Activated CD8-positive, alpha-beta memory T cell treated with anti-CD3 and anti-CD28 coated beads for 4 hours (primary cell): ENCODE data around the gene OPCML.

ENCODE experiments used
- DNase-seq, 2 donors: peaks; one replicate each; pipeline ENCODE4 v3.0.0-alpha.2; 2020; ENCODE audit warnings: low read depth in 2 of 2

Gene OPCML

DNA sequence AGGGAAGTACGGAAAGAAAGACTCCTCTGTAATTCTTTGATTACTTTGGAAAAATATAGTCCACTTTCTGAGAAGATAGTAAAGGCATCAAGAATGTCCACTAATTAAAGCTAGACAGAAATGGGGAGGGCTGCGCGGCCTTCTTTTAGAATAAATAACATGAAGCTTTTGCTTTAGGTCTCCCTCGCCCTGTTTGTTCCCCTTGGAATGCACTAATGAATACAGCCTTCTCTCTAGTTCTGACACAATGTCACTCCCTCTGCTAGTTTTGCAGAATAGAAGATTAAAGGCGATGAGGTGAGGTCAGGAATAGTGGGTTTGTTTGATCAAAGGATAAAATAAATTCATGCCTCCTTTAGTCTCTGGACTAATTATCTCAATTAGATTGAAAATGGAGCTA is 543.9 kb downstream of the OPCML start:
- DNase-seq = no peak

DNA sequence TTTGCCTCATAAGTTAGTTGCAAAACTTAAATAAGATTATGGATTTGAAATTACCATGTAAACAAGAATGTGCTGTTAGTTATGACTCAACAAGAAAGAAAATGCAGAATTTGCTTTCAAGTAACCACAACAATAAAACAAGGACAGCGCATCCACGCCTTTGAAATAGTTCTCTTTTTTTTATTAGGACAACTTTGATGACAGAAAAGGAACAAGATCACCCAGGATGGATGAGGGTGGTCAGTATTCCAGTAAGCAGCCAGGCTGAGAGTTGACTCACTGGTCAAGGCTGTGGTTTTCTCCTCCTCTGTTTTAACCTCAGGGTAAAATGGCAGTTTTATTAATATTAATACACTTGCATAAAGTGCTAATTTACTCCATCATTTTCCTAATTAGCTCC is 544.4 kb downstream of the OPCML start:
- no peak for DNase-seq

DNA sequence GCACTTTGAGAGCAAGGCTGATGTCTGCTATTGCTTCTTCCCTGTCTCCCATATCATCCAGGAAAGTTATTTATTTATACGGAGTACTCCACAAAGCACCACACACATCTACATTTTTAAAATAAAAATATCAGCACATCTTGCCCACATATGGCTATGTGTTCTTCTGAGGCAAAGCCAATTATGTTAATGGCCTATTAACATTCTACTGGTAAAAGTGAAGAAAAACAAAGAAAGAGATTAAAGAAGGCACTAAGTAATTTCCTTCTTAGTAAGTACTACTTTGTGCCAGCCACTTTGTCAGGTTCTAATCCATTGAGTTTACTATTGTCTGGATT is 548.7 kb downstream of the OPCML start:
- no peak for DNase-seq

DNA sequence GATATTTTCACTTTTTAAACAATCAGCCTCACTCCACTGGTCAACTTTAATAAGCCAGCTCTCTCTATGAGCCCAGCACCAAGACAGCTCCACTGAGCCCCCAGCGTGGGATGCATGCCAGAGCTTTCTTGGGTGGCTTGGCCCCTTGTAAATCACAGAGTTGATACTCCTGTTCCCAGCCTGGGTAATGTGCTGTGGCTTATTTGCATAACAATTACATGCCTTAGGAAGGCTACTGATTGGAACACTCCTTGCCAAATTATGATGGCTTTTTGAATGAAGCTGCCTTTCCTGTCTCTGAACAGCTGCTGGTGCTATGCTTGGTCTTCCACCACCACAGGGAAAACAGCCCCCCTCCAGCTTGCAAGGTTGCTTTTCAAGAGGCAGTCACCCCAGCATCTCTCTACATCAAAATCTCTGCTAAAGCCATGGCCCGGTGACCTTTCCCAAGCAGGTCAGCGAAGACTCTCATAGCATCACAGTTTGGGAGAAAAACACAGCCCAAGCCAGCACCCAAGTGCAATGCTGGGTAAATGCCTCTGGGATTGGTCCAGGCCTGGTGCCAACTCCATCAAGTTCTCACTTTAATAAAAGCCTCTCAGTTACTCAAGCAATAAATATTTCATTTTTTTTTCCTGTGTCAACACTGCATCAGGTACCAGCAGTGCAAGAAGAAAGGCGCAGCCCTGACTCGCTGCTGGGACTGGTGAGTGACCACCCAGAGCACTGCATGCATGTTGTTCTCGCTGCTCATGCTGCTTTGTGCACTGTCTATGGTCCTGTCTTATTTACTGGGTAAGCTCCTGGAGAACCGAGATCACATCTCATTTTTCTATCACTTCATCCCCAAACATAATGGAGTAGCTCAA is 549.3 kb downstream of the OPCML start:
- DNase-seq = no peak

DNA sequence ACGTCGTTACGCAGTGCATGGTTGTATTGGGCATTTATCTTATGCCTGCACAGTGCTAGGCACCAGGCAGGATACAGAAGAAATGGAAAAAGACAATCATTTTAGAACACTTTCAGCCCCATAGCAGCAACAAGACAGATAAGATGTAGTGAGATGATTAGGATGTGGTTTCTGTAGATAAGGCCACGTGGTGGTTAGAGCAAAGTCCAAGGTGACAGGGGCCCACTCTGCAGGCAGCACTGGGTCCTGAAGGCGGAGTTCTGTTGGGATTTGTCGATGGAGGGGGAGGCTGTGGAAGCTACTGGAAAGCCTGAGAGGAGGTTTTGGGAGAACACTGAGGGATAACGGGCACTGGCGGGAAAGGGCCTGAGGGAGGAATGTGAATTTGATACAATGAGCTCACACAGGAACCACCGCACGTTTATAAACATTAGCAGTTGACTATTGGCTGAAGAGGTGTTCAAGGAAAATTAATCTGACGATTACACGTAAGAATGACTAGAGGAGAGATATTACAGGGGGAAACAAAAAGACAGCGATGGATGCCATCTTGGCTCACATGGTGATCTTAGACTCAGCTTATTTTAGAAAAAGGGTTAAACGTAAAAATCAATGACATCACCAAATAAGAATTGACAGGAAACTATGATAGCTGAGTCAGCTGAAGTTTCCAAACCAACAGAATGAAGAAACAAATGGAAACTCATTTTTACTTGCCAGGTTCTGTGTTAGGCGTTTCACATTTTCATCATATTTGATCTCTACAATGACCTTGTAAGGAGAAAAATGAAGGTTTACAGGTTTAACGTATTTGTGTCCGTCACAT is 551.0 kb downstream of the OPCML start:
- no peak for DNase-seq

DNA sequence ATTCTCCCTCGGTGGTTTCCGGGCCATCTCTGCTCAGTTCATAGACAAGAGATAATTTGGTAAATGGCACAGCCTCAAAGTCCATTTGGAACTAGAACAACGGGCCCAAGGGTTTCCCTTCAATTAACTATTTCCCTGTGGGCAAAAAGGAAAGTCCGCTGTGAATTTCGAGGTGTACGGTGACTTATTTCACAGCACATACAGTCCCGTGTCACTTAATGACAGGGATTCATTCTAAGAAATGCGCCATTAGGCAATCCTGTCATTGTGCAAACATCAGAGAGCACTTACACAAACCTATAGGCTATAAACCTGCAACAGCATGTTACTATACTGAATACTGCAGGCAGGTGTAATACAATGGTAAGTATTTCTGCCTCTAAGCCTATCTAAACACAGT is 551.6 kb downstream of the OPCML start:
- no peak for DNase-seq

DNA sequence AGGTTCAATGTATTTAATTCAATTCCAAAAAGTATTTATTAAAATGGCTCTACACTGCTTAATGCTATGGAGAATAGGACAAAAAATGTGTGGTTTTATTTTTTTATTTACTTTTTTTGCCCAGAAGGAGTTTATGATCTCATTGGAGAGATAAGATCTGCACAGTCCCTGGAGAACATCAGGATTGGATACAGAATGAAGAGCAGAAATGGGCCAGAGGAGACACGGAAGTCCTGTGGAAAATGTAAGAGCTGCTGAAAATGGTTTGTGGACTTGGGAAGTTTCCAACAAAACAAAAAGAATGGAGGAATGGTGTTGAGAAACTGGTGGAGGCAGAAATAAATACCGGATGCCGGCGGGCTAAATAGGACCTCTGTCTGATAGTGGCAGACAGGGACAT is 554.6 kb downstream of the OPCML start:
- no peak for DNase-seq

DNA sequence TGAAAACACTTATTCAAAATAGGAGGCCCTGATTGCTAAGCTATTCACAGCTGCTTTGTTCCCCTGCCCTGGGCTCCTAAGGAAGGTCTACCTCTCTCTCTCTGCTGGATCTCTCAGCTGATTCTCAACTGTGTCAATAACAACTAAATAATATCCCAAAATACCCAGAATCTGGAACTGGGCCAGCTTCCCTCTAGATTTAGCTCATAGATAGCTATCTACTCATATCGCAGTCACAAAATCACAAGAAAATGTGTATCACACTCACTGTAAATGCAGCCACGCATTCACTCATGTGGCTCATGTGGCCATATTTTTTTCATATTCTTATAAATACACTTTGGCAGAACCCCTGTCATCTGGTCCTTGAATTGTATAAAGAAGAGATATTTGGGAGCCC is 555.1 kb downstream of the OPCML start:
- DNase-seq = no peak

DNA sequence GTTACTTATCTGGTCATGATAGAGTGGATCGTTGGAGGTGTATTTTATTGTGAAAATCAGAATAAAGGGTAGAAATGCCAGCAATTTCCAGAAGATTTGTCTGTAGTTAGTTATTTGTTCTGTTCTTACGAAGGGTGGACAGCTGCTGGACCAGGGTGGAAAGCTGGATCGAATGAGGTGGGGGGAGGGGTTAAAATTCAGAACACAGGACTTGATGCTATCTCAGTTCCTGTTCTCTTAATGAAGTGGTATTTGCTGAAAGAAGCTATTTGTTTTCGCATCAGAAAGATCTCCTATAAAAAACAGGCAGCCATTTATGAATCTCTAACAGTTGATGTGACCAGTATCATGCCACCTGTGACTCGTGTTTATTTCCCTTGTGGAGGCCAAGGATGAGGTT is 556.2 kb downstream of the OPCML start:
- no peak for DNase-seq

DNA sequence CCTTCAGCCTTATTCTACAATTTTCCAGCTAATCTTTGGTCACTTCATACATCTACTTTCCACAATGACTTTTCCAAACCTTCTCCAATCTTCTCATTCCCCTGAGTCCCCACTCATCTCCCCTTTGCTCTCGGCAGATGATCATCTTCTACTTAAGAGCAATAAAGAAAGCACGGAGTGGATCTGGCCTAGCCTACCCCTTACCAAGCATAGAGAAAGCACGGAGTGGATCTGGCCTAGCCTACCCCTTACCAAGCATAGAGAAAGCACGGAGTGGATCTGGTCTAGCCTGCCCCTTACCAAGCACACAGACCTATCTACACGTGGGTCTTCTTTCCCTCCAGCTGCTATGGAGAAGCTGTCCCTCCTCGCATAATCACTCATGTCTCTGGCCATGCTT is 558.6 kb downstream of the OPCML start:
- no peak for DNase-seq

DNA sequence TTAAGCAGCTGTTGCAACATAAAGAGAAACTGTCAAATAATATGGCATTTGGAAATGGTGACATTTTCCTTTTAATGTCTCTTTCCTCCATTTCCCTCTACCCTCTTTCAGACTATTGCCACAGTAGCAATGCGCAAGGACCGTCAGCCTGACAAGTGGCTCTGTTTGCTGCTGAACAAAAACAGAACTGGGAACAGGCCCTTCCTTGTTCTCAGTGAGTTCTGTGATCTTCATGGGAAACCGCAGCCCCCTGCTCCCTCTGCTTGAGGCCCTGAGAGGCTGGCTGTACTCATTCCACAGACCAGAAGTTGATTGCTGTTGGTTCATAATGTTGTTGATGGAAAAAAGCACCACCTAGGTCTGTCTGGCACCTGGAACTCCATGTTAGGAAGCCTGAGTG is 559.7 kb downstream of the OPCML start:
- DNase-seq = no peak

DNA sequence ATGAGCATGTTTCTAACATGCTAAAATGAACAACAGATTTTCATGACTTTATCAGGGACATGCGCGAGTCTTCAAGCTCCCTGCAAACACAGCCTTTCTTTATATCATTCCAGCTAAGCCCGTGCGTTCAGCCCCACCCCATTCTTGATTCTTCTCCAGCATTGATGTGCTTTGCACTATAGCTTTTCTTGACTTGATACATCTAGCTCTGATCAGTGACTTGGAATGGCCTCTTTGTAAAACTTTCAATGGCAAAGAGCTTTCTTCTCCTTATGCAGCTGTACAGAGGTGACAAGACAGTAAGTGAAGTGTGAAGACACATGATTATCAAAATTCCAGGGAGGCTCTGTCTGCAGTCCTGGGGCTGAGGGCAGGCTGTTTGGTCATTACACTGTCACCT is 561.0 kb downstream of the OPCML start:
- DNase-seq = no peak

DNA sequence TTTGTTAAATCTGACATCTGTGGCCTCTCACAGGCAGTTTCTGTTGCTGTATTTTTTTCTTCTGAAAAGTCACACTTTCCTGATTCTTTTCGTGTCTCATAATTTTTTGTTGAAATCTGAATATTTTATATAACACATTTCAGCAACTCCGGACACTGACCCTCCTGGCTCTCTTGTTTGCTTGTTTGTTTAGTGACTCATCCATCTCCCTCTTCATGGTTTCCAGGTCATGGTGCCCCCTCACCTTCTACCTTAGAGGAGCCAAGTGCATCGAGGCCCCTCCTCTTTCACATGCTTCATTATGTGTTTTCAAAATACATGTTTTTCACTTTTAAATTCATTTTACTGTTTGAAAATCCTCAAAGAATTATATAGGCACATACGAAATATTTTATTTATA is 562.4 kb downstream of the OPCML start:
- DNase-seq = no peak

DNA sequence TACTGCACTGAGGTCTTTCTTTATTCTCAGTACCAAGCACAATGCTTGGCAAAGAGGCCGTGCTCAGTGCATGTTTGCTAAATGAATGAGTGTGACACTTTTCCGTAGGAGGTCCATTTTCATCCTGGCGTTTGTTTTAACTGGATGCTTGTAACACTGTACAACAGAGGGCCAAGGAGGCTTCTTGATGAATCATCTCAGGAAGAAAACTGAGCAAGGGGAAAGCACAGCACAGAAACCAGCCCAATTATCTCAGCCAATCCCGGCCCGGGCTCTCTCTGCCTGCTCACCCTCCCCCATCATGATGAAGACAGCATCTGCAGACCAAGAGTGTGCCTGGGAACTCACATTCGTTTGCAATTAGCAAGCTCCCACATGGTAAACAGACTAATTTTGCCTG is 570.3 kb downstream of the OPCML start:
- no peak for DNase-seq

DNA sequence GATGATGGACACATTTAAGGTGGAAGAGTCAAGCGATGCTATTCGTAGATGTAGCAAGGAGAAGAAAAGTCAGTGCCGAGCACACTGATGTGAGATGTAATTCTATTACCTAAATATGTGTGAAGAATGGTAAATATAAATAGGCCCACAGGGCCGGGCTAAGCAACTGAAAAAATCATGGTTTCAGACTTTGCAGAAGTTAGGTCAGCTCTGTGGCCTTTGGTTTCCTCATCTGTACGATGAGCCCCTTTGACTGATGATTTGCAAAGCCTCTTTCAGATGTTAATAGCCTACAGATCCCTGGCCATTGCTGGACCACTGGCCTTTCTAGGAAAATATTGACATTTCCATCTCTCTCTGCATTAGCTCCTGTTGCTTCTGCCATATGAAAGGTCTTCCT is 570.8 kb downstream of the OPCML start:
- no peak for DNase-seq

DNA sequence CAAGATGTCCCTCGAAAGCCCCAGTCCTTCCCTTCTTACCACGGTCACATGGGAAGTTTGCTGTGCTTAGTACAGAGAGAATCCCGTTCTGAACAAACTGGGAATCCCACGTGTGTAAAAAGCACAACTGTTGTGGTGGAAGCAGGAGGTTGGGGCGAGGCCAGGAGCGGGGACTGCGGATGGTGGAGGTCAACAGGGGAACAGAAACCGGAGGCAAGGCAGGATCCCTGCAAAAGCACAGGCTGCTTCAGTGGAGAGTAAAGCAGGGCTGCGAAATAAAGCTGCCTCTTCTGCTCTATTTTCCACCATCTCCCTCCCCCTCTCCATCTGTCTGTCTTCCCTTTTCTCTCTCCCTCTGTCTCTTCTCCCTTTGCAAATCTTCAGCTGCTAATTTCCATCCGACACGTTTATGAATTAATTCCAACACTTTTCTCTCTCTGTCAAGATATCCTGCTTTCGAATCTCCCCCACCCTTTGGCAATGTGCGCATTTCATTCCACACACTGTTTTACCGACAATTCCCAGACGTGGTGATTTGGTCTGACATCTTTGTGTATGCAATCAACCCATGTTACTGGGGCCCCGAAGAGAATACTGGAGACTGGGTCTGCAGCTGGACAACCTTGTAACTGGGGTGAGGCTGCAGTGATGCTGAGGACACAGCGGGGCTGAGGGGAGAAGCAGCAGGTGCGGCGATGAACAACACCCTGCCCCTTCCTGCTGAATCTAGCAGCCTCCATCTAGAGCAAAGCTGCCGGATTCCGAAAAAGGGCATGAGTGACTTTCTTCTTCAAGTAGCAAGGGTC is 571.8 kb downstream of the OPCML start:
- no peak for DNase-seq

DNA sequence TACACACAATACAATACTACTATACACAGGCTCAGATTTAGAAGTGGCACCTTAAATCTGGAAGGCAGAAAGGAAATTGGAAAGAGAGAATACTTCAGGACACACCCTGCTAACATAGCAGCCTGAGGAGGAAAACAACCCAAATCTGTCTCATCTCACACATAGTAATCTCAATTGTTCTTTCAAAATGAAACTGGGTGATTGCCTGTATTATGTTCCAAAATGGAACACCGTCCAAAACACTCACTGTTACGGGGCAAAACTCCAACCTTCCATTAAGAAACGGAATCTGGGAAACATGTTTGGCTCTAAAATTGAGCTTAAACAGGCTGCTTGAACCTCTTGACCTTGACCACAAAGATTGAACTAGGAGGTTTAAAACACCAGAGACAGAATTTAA is 572.6 kb downstream of the OPCML start:
- no peak for DNase-seq

DNA sequence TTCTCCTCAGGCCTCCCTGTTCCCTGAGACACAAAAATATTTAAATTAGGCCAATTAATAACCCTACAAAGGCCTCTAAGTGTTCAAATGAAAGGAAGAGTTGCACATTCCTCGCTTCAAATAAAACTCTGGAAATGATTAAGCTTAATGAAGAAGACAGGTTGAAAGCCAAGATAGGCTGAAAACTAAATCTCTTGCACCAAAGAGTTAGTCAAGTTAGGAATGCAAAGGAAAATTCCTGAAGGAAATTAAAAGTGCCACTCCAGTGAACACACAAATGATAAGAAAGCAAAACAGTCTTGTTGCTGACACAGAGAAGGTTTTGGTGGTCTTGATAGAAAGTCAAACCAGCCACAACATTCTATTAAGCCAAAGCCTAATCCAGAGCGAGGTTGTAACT is 574.4 kb downstream of the OPCML start:
- DNase-seq = no peak

DNA sequence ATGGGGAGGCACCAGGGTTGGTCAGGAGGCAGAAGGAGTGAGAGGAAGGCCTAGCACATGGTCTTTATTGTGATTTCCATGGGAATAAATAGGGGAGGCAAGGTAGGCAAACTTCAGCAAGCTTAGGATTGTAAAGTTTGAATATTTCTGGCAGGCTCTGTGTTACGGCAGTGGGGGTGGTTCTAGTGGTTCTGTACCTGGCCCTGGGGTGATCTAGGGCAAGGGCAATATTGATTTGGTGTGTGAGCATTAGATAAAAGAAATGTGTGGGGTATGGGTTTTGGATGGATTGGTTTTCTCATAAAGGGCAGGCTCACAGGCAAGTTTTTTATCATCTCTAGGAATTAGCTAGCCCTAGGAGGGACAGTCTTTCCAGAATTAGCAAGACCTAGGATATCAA is 584.0 kb downstream of the OPCML start:
- no peak for DNase-seq

DNA sequence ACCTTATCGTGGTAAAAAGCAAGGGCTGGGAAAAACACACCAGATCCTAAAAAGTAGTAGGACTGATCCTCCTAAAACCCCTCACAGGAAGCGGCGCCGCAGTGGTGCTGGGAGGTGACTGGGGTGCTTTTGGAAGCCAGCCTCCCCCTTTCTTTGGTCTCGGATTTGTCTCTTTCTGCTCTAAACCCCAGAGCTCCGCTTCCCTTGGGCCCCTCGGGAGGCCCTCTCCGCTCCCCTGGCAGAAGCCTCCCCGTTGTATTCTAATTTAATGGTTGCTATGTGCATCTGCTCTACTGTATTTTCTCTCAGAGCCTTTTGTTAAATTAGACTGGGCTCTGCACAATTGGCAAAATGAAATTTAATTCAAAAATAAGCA is 587.7 kb downstream of the OPCML start:
- DNase-seq = no peak

DNA sequence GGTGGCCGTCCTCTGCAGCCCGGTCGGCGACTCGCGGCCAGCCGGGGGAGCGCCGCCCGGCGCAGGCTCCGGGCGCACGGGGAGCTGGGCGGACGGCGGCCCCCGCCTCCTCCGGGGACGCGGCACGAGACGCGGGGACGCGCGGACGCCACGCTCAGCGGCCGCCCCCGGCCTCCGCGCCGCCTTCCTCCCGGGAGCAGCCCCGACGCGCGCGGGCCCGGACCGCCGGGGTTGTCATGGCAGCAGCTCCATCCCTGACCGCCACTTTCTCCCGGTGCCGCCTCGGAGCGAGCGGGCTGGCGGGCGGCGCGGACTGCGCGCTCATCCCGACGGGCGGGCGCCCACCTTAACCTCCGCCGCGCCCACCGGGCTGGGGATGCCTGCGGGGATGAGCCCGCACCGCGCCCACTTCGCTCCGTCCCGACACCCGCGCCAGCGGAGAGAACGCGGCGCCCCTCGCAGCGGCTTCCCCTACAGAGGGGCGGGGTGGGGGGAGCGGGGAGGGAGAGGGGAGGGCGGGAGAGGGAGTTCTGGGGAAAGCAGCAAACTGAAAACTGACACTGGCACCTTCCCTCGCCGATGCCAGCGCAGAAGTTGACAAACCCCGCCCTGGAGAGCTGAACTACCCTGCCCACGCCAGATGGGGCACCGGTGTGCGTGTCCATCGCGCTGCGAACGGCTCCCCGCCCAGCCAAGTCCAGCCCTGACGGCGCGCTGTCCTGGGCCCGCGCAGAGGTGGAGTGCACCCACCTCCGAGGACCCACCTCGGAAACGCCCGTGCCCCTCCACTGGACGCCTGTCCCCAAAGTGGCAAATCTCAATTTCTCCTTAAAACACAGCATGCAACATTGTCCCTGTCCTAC is 588.4 kb downstream of the OPCML start:
- DNase-seq = no peak

DNA sequence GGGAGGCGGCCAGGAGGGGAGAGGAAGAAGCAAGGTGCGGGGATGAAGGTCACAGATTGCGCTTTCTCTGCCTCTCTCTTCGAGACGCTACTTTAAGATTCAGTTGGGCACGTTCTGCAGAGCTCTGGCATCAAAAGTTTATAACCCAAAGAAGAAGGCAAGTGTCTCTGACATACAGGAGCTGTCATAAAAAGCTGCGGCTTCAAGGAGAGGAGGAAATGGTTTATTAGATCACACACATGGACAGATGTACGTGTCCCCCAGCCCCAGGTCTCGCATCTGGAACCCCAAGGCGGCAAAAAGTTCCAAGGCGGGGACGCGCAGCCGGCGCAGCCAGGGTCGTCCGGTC is 589.0 kb downstream of the OPCML start:
- DNase-seq = no peak
